A549 (cell line): Measurements from ENCODE around the gene TCAP. TPM values are rescaled to one million over a fixed set of nuclear protein-coding genes. Genes with fewer than 3 reads are reported as not detected.

Experiments used
- ATAC-seq, 2 experiments: fragments of 200-7000 bp in 1 of 2; fragments of >200 bp in 1 of 2; cut with Nextera tagmentation in 1 of 2; cut with Tn5 transposase in 1 of 2; 3 replicates each; pipeline versions ENCODE4 v1.8.0 to v1.9.1; 2018 to 2020; ENCODE audit warnings: mild to moderate bottlenecking in 1 of 2, moderate library complexity in 1 of 2
- CTCF ChIA-PET: fragments of 300-600 bp; sonication (Branson Sonifier 250); formaldehyde crosslinking; extraction: SDS; loops from one replicate; lab custom pipeline; 2021; ENCODE audit warnings: antibody characterized with exemption, inconsistent platforms; lab: Yijun Ruan, JAX
- POLR2A ChIA-PET: fragments of 350-600 bp; formaldehyde crosslinking; extraction: SDS; loops from one replicate; lab custom pipeline; 2021; ENCODE audit warnings: antibody characterized with exemption, inconsistent platforms; lab: Yijun Ruan, JAX
- DNase-seq, 2 experiments: peaks; one replicate each; pipeline versions ENCODE4 v3.0.0 to v3.0.0-alpha.2; 2011 to 2016; ENCODE audit warnings: low read depth in 1 of 2, low spot score in 1 of 2
- FAIRE-seq: peaks from 2 replicates; lab custom pipeline; 2011; peaks lifted over from hg19 to GRCh38; lab: Jason Lieb, UNC
- H3K27ac ChIP-seq, 2 experiments: fragments of >200 bp; sonication (Bioruptor Twin); formaldehyde crosslinking; 3 replicates each; pipeline ENCODE4 v1.5.1; 2016 to 2017
- H3K4me1 ChIP-seq: fragments of >200 bp; sonication (Bioruptor Twin); formaldehyde crosslinking; 3 replicates; pipeline ENCODE4 v1.6.1; 2016
- H3K4me2 ChIP-seq: fragments of >200 bp; sonication (Bioruptor Twin); formaldehyde crosslinking; 3 replicates; pipeline ENCODE4 v1.6.1; 2016
- H3K4me3 ChIP-seq: fragments of >200 bp; sonication (Bioruptor Twin); formaldehyde crosslinking; 3 replicates; pipeline ENCODE4 v1.5.1; 2016
- H3K9me3 ChIP-seq: fragments of >200 bp; sonication (Bioruptor Twin); formaldehyde crosslinking; 3 replicates; pipeline ENCODE4 v1.6.1; 2016
- ATOH8 ChIP-seq: fragments of 250-450 bp; sonication (Bioruptor Pico); IDR thresholded peaks from 2 replicates; pipeline ENCODE4 v1.5.0; 2020; ENCODE audit warnings: low read depth, mild to moderate bottlenecking, moderate library complexity
- BCL3 ChIP-seq: fragments of >200 bp; sonication (Bioruptor Twin); formaldehyde crosslinking; IDR thresholded peaks from 3 replicates; pipeline ENCODE4 v1.6.1; 2016
- CBX2 ChIP-seq: fragments of 200-600 bp; sonication (generic); IDR thresholded peaks from 2 replicates; pipeline ENCODE4 v1.6.1; 2016; ENCODE audit warnings: low read depth, mild to moderate bottlenecking, borderline replicate concordance
- CBX8 ChIP-seq: fragments of 200-600 bp; sonication (generic); IDR thresholded peaks from 2 replicates; pipeline ENCODE4 v1.6.1; 2016
- CHD2 ChIP-seq: fragments of 150-350 bp; IDR thresholded peaks from 2 replicates; pipeline ENCODE4 v1.6.1; 2014; ENCODE audit warnings: low read length; ENCODE audit not compliant: partially characterized antibody
- CHD4 ChIP-seq: fragments of 200-600 bp; sonication (generic); IDR thresholded peaks from 2 replicates; pipeline ENCODE4 v1.6.1; 2016; ENCODE audit warnings: antibody characterized with exemption, mild to moderate bottlenecking, borderline replicate concordance
- EHMT2 ChIP-seq: fragments of 200-600 bp; sonication (generic); IDR thresholded peaks from 2 replicates; pipeline ENCODE4 v1.6.1; 2016; ENCODE audit warnings: antibody characterized with exemption, low read depth, mild to moderate bottlenecking, moderate library complexity
- FOSB ChIP-seq: fragments of 250-450 bp; sonication (Bioruptor Pico); IDR thresholded peaks from 2 replicates; pipeline ENCODE4 v1.5.0; 2020; ENCODE audit warnings: mild to moderate bottlenecking, moderate library complexity
- FOSL2 ChIP-seq, 2 experiments: fragments of 450-650 bp in 1 of 2; fragments of >200 bp in 1 of 2; sonication (Bioruptor Twin) in 1 of 2; formaldehyde crosslinking; IDR thresholded peaks; 2 replicates each; pipeline versions ENCODE4 v1.5.0 to v1.6.1; 2016 to 2020; ENCODE audit warnings: mild to moderate bottlenecking in 1 of 2, moderate library complexity in 1 of 2
- GATA3 ChIP-seq: IDR thresholded peaks from 2 replicates; pipeline ENCODE4 v1.6.1; 2012; ENCODE audit warnings: borderline replicate concordance
- HDAC2 ChIP-seq: fragments of 200-600 bp; sonication (generic); IDR thresholded peaks from 2 replicates; pipeline ENCODE4 v1.6.1; 2016
- HES2 ChIP-seq: fragments of >200 bp; sonication (Bioruptor Twin); formaldehyde crosslinking; IDR thresholded peaks from 2 replicates; pipeline ENCODE4 v1.6.1; 2016
- HEYL ChIP-seq: fragments of 250-450 bp; sonication (Bioruptor Pico); IDR thresholded peaks from 2 replicates; pipeline ENCODE4 v1.8.0; 2021; ENCODE audit warnings: mild to moderate bottlenecking, moderate library complexity
- HOXB5 ChIP-seq: fragments of 250-450 bp; sonication (Bioruptor Pico); IDR thresholded peaks from 2 replicates; pipeline ENCODE4 v1.5.0; 2020; ENCODE audit warnings: mild to moderate bottlenecking, moderate library complexity
- KDM1A ChIP-seq: fragments of 200-600 bp; sonication (generic); IDR thresholded peaks from 2 replicates; pipeline ENCODE4 v1.6.1; 2016; ENCODE audit warnings: low read depth, mild to moderate bottlenecking
- KDM5A ChIP-seq: fragments of 200-600 bp; sonication (generic); IDR thresholded peaks from 2 replicates; pipeline ENCODE4 v1.6.1; 2016; ENCODE audit warnings: antibody characterized with exemption, mild to moderate bottlenecking
- MAZ ChIP-seq: fragments of 150-350 bp; IDR thresholded peaks from 2 replicates; pipeline ENCODE4 v1.6.1; 2014; ENCODE audit warnings: antibody characterized with exemption, low read depth, low read length, borderline replicate concordance
- MYC ChIP-seq: IDR thresholded peaks from 2 replicates; pipeline ENCODE4 v1.6.1; 2012; ENCODE audit warnings: mild to moderate bottlenecking, inconsistent platforms, low read length, improper control_type of control experiment, borderline replicate concordance
- NFE2L2 ChIP-seq: fragments of 150-350 bp; conservative IDR thresholded peaks from 2 replicates; pipeline ENCODE4 v1.6.1; 2014; ENCODE audit warnings: low read length
- RAD21 ChIP-seq, 2 experiments: fragments of >200 bp in 1 of 2; sonication (Bioruptor Twin) in 1 of 2; formaldehyde crosslinking in 1 of 2; IDR thresholded peaks in 1 of 2; conservative IDR thresholded peaks in 1 of 2; 2 replicates in 1 of 2; 3 replicates in 1 of 2; pipeline ENCODE4 v1.6.1; 2012 to 2018; ENCODE audit warnings: inconsistent platforms in 1 of 2
- SMC3 ChIP-seq: fragments of >200 bp; sonication (Bioruptor Twin); formaldehyde crosslinking; IDR thresholded peaks from 3 replicates; pipeline ENCODE4 v1.6.1; 2018; ENCODE audit warnings: inconsistent platforms
- TP53 ChIP-seq: fragments of 250-450 bp; sonication (Bioruptor Pico); IDR thresholded peaks from 2 replicates; pipeline ENCODE4 v1.5.0; 2021; ENCODE audit warnings: mild to moderate bottlenecking, moderate library complexity
- ZC3H11A ChIP-seq: fragments of 450-650 bp; IDR thresholded peaks from 2 replicates; pipeline ENCODE4 v1.6.1; 2014; ENCODE audit warnings: antibody characterized with exemption, mild to moderate bottlenecking
- ZNF302 ChIP-seq: fragments of 250-450 bp; sonication (Bioruptor Pico); IDR thresholded peaks from 2 replicates; pipeline ENCODE4 v1.9.0; 2021; ENCODE audit warnings: inconsistent platforms, mild to moderate bottlenecking, moderate library complexity
- WGBS: methylation state at CpG from one replicate; pipeline ENCODE4 v1.1.6; 2017; ENCODE audit errors: missing lambda C conversion rate; 5-methylcytosine and 5-hydroxymethylcytosine counted together
- polyA plus RNA-seq, 4 experiments: library from polyadenylated mRNA; depleted of rRNA in 3 of 4; stranded (reverse); fragments of >200 nt; fragmentation: RNase III in 1 of 4; extraction: RNeasy Plus Mini Kit Qiagen cat#74134 plus additional on column Dnase treatment in 1 of 4; gene quantifications; 2 replicates in 3 of 4; 3 replicates in 1 of 4; pipeline ENCODE4 v1.2.3, GENCODE V29; 2011 to 2017

Gene TCAP
- polyA plus RNA-seq, 2 of the 4 experiments (the other 2 are of a cell fraction), result 0.41 to 1.2 TPM

- POLR2A ChIA-PET, result no interaction called here
- Histone ChIP-seq H3K4me3 (no peak overlapping the region), H3K4me2 (no peak overlapping the region), H3K27ac (no peak overlapping the region), H3K4me1 (no peaks in the 10 kb centered on the region), H3K9me3 (no peaks in the 10 kb centered on the region)
- DNase-seq (no peak), ATAC-seq (no peak), FAIRE-seq (no peak)
- no peak for TF ChIP-seq MYC
- no peak for TF ChIP-seq KDM5A
- WGBS, result 67% methylated on average over 2 of the region's 2 CpGs
- CTCF ChIA-PET, result interaction anchor here (0.6 to 48.4 kb wide), 9 partner anchors 29 to 861 kb away, joined by 3 to 1581 read pairs (median 10); partner anchors contain the start of genes ERBB2, MIEN1, NEUROD2 and PGAP3
These were observed 10.0 kb upstream of the TCAP start for GRCh38 chr17:39655105-39655504.

- ChIA-PET POLR2A (no interaction called here), CTCF (interaction anchor here (43.0 to 48.4 kb wide), 2 partner anchors 26 to 41 kb away, joined by 1391 to 1581 read pairs; partner anchors contain the start of genes ERBB2, NEUROD2, PGAP3 and PNMT)
- H3K9me3 ChIP-seq, result no peaks in the 10 kb centered on the region
- ATAC-seq (no peak), FAIRE-seq (no peak), DNase-seq (no peak)
- peaks cover 13% of the 10 kb centered on the region for H3K4me1 ChIP-seq
- no peak overlapping the region for H3K4me3 ChIP-seq
- no peak for TF ChIP-seq TP53
- TF ChIP-seq EHMT2, result no peak
- no peak for TF ChIP-seq RAD21 (conservative IDR thresholded peaks at IDR 0.05 in 1 of 2, IDR thresholded peaks at IDR 0.05 in 1 of 2)
- no peak for TF ChIP-seq GATA3
- TF ChIP-seq FOSB (CRISPR knock-in tag), result no peak
- no peak for TF ChIP-seq HEYL (CRISPR knock-in tag)
- TF ChIP-seq NFE2L2, result no peak
- TF ChIP-seq HES2, result no peak
- TF ChIP-seq MYC, result no peak
- TF ChIP-seq ZNF302 (CRISPR knock-in tag), result no peak
- TF ChIP-seq HDAC2, result no peak
- TF ChIP-seq CBX8, result no peak
- no peak for TF ChIP-seq FOSL2 (IDR thresholded peaks at IDR 0.05)
- no peak for TF ChIP-seq FOSL2 (CRISPR knock-in tag; IDR thresholded peaks at IDR 0.05)
- no peak overlapping the region for H3K4me2 ChIP-seq
- 95% methylated on average over 11 of the region's 11 CpGs for WGBS
- no peak overlapping the region for H3K27ac ChIP-seq
These were observed 6.8 kb upstream of the TCAP start for GRCh38 chr17:39658346-39658745.

- TF ChIP-seq KDM5A (no peak), NFE2L2 (no peak), CHD2 (no peak), MAZ (no peak), SMC3 (no peak), ZC3H11A (no peak), ATOH8 (CRISPR knock-in tag) (no peak), KDM1A (no peak), CHD4 (no peak), BCL3 (no peak), HOXB5 (no peak), CBX2 (no peak)
- CTCF ChIA-PET, result interaction anchor here (43.0 to 48.4 kb wide), 2 partner anchors 26 to 42 kb away, joined by 1391 to 1581 read pairs; partner anchors contain the start of genes ERBB2, NEUROD2, PGAP3 and PNMT
- FAIRE-seq (no peak), DNase-seq (no peak), ATAC-seq (no peak)
- H3K4me3 ChIP-seq, result no peak overlapping the region
- no peak overlapping the region for H3K27ac ChIP-seq
- H3K4me2 ChIP-seq, result no peak overlapping the region
- 87% methylated on average over 3 of the region's 3 CpGs for WGBS
- POLR2A ChIA-PET, result no interaction called here
- H3K4me1 ChIP-seq, result peaks cover 17% of the 10 kb centered on the region
- no peaks in the 10 kb centered on the region for H3K9me3 ChIP-seq
These were observed 6.4 kb upstream of the TCAP start for GRCh38 chr17:39658760-39659159.
